MG63 (cell line): Measurements from ENCODE around the gene PCDHGA2. TPM values are rescaled to one million over a fixed set of nuclear protein-coding genes. Genes with fewer than 3 reads are reported as not detected.
"Not testable (repeated sequence)": the region's sequence is repeated elsewhere in the genome, so short reads cannot be mapped to it uniquely, and the experiment has no call there.

Experiments used
- DNase-seq: peaks from one replicate; pipeline ENCODE4 v3.0.0-alpha.2; 2020
- H3K27me3 ChIP-seq: fragments of 250-450 bp; sonication (Bioruptor Pico); 2 replicates; pipeline ENCODE4 v1.5.1; 2020; ENCODE audit warnings: mild to moderate bottlenecking, moderate library complexity
- H3K36me3 ChIP-seq: fragments of 250-450 bp; sonication (Bioruptor Pico); 2 replicates; pipeline ENCODE4 v1.5.1; 2020; ENCODE audit warnings: mild to moderate bottlenecking, moderate library complexity
- H3K4me3 ChIP-seq: fragments of 250-450 bp; sonication (Bioruptor Pico); 2 replicates; pipeline ENCODE4 v1.5.1; 2020; ENCODE audit warnings: mild to moderate bottlenecking, moderate library complexity
- H3K9me3 ChIP-seq: fragments of 250-450 bp; sonication (Bioruptor Pico); 2 replicates; pipeline ENCODE4 v1.5.1; 2020; ENCODE audit warnings: mild to moderate bottlenecking, moderate library complexity
- total RNA-seq: library from RNA; depleted of rRNA; stranded (reverse); fragments of >200 nt; shearing (Covaris generic); gene quantifications from 2 replicates; pipeline ENCODE4 v1.2.3, GENCODE V29; 2014; ENCODE audit warnings: low replicate concordance

The PCDHGA2 gene
- total RNA-seq, 1 experiment from 2014 or later = not detected

- no peaks in the 10 kb centered on the region for H3K27me3 ChIP-seq
- peaks cover 41% of the 10 kb centered on the region for H3K9me3 ChIP-seq
- no peak for DNase-seq
- no peaks in the 10 kb centered on the region; the same call in none of the 2 replicates for H3K36me3 ChIP-seq
- no peak overlapping the region for H3K4me3 ChIP-seq
Observed at GRCh38 chr5:141366016-141366896, 27.7 kb downstream of the PCDHGA2 start.

GRCh38 chr5:141369994-141370848 lies 31.7 kb downstream of the PCDHGA2 start, which contains the start of gene PCDHGB3:
TSS of gene PCDHGB3 (plus strand) at chr5:141370242. CDS start at chr5:141370395, 153 bp downstream.
- no peak for DNase-seq
- no peaks in the 10 kb centered on the region; the same call in none of the 2 replicates for H3K36me3 ChIP-seq
- H3K27me3 ChIP-seq = no peaks in the 10 kb centered on the region
- H3K9me3 ChIP-seq = peaks cover 58% of the 10 kb centered on the region
- H3K4me3 ChIP-seq = no peak within 1 kb of the TSS

GRCh38 chr5:141371572-141372475 lies 33.3 kb downstream of the PCDHGA2 start:
- Histone ChIP-seq H3K36me3 (no peaks in the 10 kb centered on the region; the same call in 1 of the 2 replicates), H3K4me3 (no peak overlapping the region), H3K9me3 (peaks cover 47% of the 10 kb centered on the region), H3K27me3 (no peaks in the 10 kb centered on the region)
- no peak for DNase-seq

- Histone ChIP-seq H3K9me3 (peaks cover 46% of the 10 kb centered on the region), H3K36me3 (no peaks in the 10 kb centered on the region; the same call in 1 of the 2 replicates), H3K27me3 (no peaks in the 10 kb centered on the region), H3K4me3 (no peak within 1 kb of the TSS)
- DNase-seq = no peak
Observed at GRCh38 chr5:141373673-141374317, 35.2 kb downstream of the PCDHGA2 start, which contains the start of gene PCDHGA6. TSS of gene PCDHGA6 (plus strand) at chr5:141373891. CDS start at chr5:141374084, 193 bp downstream.

- H3K4me3 ChIP-seq = no peak overlapping the region
- H3K36me3 ChIP-seq = no peaks in the 10 kb centered on the region; the same call in 1 of the 2 replicates
- H3K27me3 ChIP-seq = no peaks in the 10 kb centered on the region
- DNase-seq = no peak
- H3K9me3 ChIP-seq = peaks cover 42% of the 10 kb centered on the region
Observed at GRCh38 chr5:141374627-141375026, 36.1 kb downstream of the PCDHGA2 start.

- H3K36me3 ChIP-seq, H3K4me3 ChIP-seq, DNase-seq, H3K27me3 ChIP-seq: not testable (repeated sequence)
- H3K9me3 ChIP-seq = peaks cover 41% of the 10 kb centered on the region
Observed at GRCh38 chr5:141375444-141376155, 37.0 kb downstream of the PCDHGA2 start.

- no peak for DNase-seq
Observed at GRCh38 chr5:141382469-141383294, 44.1 kb downstream of the PCDHGA2 start, which contains the start of gene PCDHGA7. TSS of gene PCDHGA7 (plus strand) at chr5:141382742. CDS start at chr5:141382900, 158 bp downstream.

GRCh38 chr5:141383345-141383744 lies 44.8 kb downstream of the PCDHGA2 start:
- no peak overlapping the region for H3K4me3 ChIP-seq
- no peaks in the 10 kb centered on the region for H3K36me3 ChIP-seq
- no peaks in the 10 kb centered on the region for H3K27me3 ChIP-seq
- peaks cover 9% of the 10 kb centered on the region for H3K9me3 ChIP-seq
- DNase-seq = no peak

More at GRCh38 chr5:141382469-141383294, 44.1 kb downstream of the PCDHGA2 start, which contains the start of gene PCDHGA7:
- Histone ChIP-seq H3K9me3 (peaks cover 9% of the 10 kb centered on the region), H3K27me3 (no peaks in the 10 kb centered on the region), H3K4me3 (no peak within 1 kb of the TSS), H3K36me3 (no peaks in the 10 kb centered on the region)

GRCh38 chr5:141384471-141385267 lies 46.1 kb downstream of the PCDHGA2 start:
- H3K9me3 ChIP-seq = peaks cover 11% of the 10 kb centered on the region
- no peak for DNase-seq

GRCh38 chr5:141387557-141388311 lies 49.2 kb downstream of the PCDHGA2 start, which contains the start of gene PCDHGB4:
TSS of gene PCDHGB4 (plus strand) at chr5:141387698. CDS start at chr5:141387885, 187 bp downstream.
- peaks cover 11% of the 10 kb centered on the region for H3K9me3 ChIP-seq
- H3K4me3 ChIP-seq = not testable (repeated sequence)

More at GRCh38 chr5:141384471-141385267, 46.1 kb downstream of the PCDHGA2 start:
- Histone ChIP-seq H3K4me3 (no peak overlapping the region), H3K36me3 (no peaks in the 10 kb centered on the region), H3K27me3 (no peaks in the 10 kb centered on the region)

GRCh38 chr5:141388661-141389060 lies 50.1 kb downstream of the PCDHGA2 start:
- H3K27me3 ChIP-seq = no peaks in the 10 kb centered on the region
- peaks cover 11% of the 10 kb centered on the region for H3K9me3 ChIP-seq
- no peak overlapping the region for H3K4me3 ChIP-seq
- H3K36me3 ChIP-seq = no peaks in the 10 kb centered on the region
- DNase-seq = no peak

More at GRCh38 chr5:141387557-141388311, 49.2 kb downstream of the PCDHGA2 start, which contains the start of gene PCDHGB4:
- not testable (repeated sequence) for H3K27me3 ChIP-seq, DNase-seq, H3K36me3 ChIP-seq

GRCh38 chr5:141389153-141390042 lies 50.8 kb downstream of the PCDHGA2 start:
- peaks cover 11% of the 10 kb centered on the region for H3K9me3 ChIP-seq
- H3K27me3 ChIP-seq = no peaks in the 10 kb centered on the region
- no peaks in the 10 kb centered on the region for H3K36me3 ChIP-seq
- no peak for DNase-seq
- no peak overlapping the region for H3K4me3 ChIP-seq
